Colonic mucosa (tissue), 4 donors: Measurements from ENCODE around the gene B4GALNT3. TPM values are rescaled to one million over a fixed set of nuclear protein-coding genes. Genes with fewer than 3 reads are reported as not detected.

Experiments used
- DNase-seq: peaks from one replicate; pipeline ENCODE4 v3.0.0-alpha.2; 2020
- H3K27ac ChIP-seq: fragments of 200-600 bp; one replicate; pipeline ENCODE4 v1.8.0; 2021
- H3K27me3 ChIP-seq: fragments of 200-600 bp; one replicate; pipeline ENCODE4 v1.8.0; 2021
- H3K36me3 ChIP-seq: fragments of 200-600 bp; one replicate; pipeline ENCODE4 v1.8.0; 2021
- H3K4me1 ChIP-seq: fragments of 200-600 bp; one replicate; pipeline ENCODE4 v1.8.0; 2021; ENCODE audit warnings: mild to moderate bottlenecking
- H3K4me3 ChIP-seq: fragments of 200-600 bp; one replicate; pipeline ENCODE4 v1.8.0; 2021
- H3K9ac ChIP-seq, 2 donors: one replicate each; pipeline ENCODE4 v1.7.0; 2013; ENCODE audit warnings: control low read depth in 2 of 2, low read depth in 2 of 2, low read length in 2 of 2
- H3K9me3 ChIP-seq: fragments of 200-600 bp; one replicate; pipeline ENCODE4 v1.8.0; 2021
- intact Hi-C: fragments of 100-400 bp; cut with DNase I; formaldehyde crosslinking; loops from one replicate; pipeline ENCODE4 v1.14.1; 2022
- total RNA-seq, 2 donors: library from RNA; stranded (reverse); fragmentation: NEBNext Ultra II Directional in 1 of 2; extraction: Animal tissue kit (Norgen Biotek cat#: 25700) in 1 of 2; gene quantifications; one replicate each; pipeline ENCODE4 v1.2.1, GENCODE V29; 2021
- TF ChIP-seq, protein P1 (sequence below): fragments of 200-600 bp; IDR thresholded peaks from one replicate; pipeline ENCODE4 v1.8.0; 2022; ENCODE audit warnings: antibody characterized with exemption, mild to moderate bottlenecking
- donor health status: healthy.
- donor health status: DM: no; HTN: no; CAD: no.
- donor health status: DM: no; HTN: no; CAD: no.

The B4GALNT3 gene
- total RNA-seq, 2 donors from 2014 or later: 73.7 to 84.0 TPM

GRCh38 chr12:560691-561390 lies 101.1 kb downstream of the B4GALNT3 start:
- no peak for DNase-seq
- TF ChIP-seq, protein P1, sequence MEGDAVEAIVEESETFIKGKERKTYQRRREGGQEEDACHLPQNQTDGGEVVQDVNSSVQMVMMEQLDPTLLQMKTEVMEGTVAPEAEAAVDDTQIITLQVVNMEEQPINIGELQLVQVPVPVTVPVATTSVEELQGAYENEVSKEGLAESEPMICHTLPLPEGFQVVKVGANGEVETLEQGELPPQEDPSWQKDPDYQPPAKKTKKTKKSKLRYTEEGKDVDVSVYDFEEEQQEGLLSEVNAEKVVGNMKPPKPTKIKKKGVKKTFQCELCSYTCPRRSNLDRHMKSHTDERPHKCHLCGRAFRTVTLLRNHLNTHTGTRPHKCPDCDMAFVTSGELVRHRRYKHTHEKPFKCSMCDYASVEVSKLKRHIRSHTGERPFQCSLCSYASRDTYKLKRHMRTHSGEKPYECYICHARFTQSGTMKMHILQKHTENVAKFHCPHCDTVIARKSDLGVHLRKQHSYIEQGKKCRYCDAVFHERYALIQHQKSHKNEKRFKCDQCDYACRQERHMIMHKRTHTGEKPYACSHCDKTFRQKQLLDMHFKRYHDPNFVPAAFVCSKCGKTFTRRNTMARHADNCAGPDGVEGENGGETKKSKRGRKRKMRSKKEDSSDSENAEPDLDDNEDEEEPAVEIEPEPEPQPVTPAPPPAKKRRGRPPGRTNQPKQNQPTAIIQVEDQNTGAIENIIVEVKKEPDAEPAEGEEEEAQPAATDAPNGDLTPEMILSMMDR: no peak
- no peak overlapping the region for H3K27ac ChIP-seq
- H3K4me1 ChIP-seq: no peaks in the 10 kb centered on the region
- no peak overlapping the region for H3K4me3 ChIP-seq
- no peaks in the 10 kb centered on the region for H3K9me3 ChIP-seq
- no peaks in the 10 kb centered on the region for H3K27me3 ChIP-seq
- H3K36me3 ChIP-seq: no peaks in the 10 kb centered on the region
- intact Hi-C loops: loop anchor here (10.0 kb wide), 1 partner anchor 534 kb away; no protein-coding TSS in a partner anchor
- H3K9ac ChIP-seq: no peak overlapping the region

DNA sequence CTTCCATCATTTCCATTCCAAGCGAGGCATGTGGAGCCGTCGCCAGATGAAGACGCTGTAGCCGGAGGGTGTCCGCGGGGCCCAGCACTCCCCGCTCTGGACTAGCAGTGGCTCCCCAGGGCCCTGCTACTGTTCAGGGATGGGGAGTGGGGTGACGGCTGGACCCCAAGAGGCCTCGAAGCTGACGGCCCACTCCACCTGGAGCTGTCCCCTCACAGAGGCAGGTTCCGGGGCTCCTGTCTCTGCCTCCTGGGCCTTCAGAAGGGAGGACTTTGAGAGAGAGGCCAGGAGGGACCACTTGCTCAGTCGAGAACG lies 101.6 kb downstream of the B4GALNT3 start:
- Histone ChIP-seq H3K4me3 (no peak overlapping the region), H3K9ac (no peak overlapping the region), H3K27me3 (no peaks in the 10 kb centered on the region), H3K9me3 (no peaks in the 10 kb centered on the region), H3K36me3 (no peaks in the 10 kb centered on the region), H3K4me1 (no peaks in the 10 kb centered on the region), H3K27ac (no peak overlapping the region)
- intact Hi-C loops: loop anchor here (10.0 kb wide), 1 partner anchor 533 kb away; no protein-coding TSS in a partner anchor
- DNase-seq: no peak
- TF ChIP-seq, protein P1: no peak

GRCh38 chr12:561908-562593 lies 102.3 kb downstream of the B4GALNT3 start:
- H3K9me3 ChIP-seq: no peaks in the 10 kb centered on the region
- DNase-seq: no peak
- no peaks in the 10 kb centered on the region for H3K27me3 ChIP-seq
- H3K27ac ChIP-seq: no peak overlapping the region
- H3K36me3 ChIP-seq: no peaks in the 10 kb centered on the region
- no peaks in the 10 kb centered on the region for H3K4me1 ChIP-seq
- peak overlapping the region in 1 of 2 donors; percentile 41 for H3K9ac ChIP-seq
- H3K4me3 ChIP-seq: no peak overlapping the region
- TF ChIP-seq, protein P1: no peak
- intact Hi-C loops: loop anchor here (10.0 kb wide), 1 partner anchor 533 kb away; no protein-coding TSS in a partner anchor

GRCh38 chr12:562634-563033 lies 102.9 kb downstream of the B4GALNT3 start:
- Histone ChIP-seq H3K27me3 (no peaks in the 10 kb centered on the region), H3K9me3 (no peaks in the 10 kb centered on the region), H3K4me3 (no peak overlapping the region), H3K36me3 (no peaks in the 10 kb centered on the region), H3K27ac (no peak overlapping the region), H3K4me1 (no peaks in the 10 kb centered on the region), H3K9ac (peak overlapping the region in 1 of 2 donors; percentile 41)
- intact Hi-C loops: loop anchor here (10.0 kb wide), 1 partner anchor 532 kb away; no protein-coding TSS in a partner anchor
- no peak for DNase-seq
- TF ChIP-seq, protein P1: no peak

- no peak for DNase-seq
- H3K36me3 ChIP-seq: no peaks in the 10 kb centered on the region
Measured at GRCh38 chr12:563250-563781, 103.6 kb downstream of the B4GALNT3 start.

More at GRCh38 chr12:563250-563781, 103.6 kb downstream of the B4GALNT3 start:
- Histone ChIP-seq H3K9ac (no peak overlapping the region), H3K27ac (peak overlapping the region; percentile 9), H3K4me1 (no peaks in the 10 kb centered on the region), H3K27me3 (no peaks in the 10 kb centered on the region), H3K9me3 (no peaks in the 10 kb centered on the region), H3K4me3 (no peak overlapping the region)
- TF ChIP-seq, protein P1: no peak
- intact Hi-C loops: loop anchor here (10.0 kb wide), 1 partner anchor 531 kb away; no protein-coding TSS in a partner anchor
